NCI-H1048 (cell line): ENCODE measurements around the gene EDEM1.
"Not testable (repeated sequence)": the region's sequence is repeated elsewhere in the genome, so short reads cannot be mapped to it uniquely, and the experiment has no call there.

Source experiments
- DNase-seq: peaks from one replicate; lab custom pipeline; 2025; lab: John Stamatoyannopoulos, UW

Gene EDEM1

DNA sequence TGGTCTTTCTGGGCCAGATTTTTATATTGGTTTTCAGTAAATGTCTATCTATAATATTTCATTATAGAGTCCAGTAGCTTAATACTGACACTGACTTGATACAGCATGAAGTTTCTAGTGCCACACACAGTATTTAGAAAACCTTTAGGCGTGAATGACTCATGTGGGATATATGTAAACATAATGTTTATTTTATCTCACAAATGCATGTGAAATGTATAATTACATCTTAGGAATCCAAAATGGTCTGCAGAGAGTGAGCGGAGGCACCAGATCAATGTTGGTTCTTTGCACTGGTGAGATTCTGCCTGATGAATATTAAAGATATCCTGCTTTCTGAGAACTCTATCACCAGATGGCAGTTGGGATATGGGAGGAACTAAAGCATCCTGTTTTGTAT lies 8.5 kb upstream of the EDEM1 start:
- DNase-seq: not testable (repeated sequence)

DNA sequence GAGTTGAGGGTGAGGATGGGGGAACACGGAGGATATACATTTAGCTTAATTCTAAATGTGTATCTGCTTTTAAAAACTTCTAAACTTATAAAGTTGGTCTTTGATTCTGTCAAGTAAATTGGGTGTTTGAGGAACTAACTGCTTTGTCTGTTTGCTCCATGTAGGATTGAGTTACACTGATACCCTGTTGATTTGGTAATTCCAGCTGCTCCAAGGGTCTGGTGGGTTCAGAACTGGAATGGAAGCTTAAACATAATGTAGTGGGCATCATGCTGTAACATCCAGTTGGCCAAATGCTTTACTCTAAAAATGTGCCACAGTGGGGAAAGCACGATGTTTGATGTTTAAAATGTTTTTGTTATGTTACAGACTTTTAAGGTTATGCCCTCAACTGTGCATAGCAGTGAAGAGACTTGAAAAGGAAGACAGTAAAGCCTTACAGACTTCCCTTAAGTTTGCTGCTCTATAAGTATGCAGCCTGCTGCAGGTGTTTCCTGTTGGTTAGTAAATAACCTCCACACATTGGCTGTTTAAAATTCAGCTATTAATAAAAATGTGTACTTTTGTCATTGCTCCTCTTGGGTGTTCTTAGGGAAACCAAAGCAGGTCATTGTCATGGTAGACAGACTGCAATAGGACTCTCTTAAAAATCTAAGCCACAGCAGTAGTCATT lies 5.9 kb upstream of the EDEM1 start:
- DNase-seq: no peak

DNA sequence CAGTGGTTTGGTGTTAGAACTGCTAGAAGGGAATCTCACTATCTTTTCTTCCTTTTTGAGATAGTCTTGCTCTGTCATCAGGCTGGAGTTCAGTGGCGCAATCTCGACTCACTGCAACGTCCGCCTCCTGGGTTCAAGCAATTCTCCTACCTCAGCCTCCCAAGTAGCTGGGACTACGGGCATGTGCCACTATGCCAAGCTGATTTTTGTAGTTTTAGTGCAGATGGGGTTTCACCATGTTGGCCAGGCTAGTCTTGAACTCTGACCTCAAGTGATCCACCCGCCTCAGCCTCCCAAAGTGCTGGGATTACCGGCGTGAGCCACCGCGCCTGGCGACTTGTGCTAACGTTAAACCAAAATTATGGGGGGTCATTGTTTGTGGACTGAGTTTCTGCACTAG lies 3.8 kb upstream of the EDEM1 start:
- not testable (repeated sequence) for DNase-seq

DNA sequence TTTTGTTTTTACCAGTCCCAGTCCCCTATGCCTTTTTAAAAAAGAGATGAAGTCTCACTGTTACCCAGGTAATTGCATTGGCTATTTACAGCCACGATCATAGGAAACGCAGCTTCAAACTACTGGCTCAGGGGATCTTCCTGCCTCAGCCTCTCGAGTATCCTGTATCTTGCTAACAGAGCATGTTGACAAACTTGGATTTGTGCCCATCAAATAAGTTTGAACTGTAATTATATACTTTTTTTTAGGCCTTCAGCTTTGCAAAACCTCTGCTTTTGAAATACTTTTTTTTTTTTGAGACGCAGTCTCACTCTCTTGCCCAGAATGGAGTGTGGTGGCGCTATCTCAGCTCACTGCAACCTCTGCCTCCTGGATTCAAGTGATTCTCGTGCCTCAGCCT lies 3.0 kb upstream of the EDEM1 start:
- no peak for DNase-seq

DNA sequence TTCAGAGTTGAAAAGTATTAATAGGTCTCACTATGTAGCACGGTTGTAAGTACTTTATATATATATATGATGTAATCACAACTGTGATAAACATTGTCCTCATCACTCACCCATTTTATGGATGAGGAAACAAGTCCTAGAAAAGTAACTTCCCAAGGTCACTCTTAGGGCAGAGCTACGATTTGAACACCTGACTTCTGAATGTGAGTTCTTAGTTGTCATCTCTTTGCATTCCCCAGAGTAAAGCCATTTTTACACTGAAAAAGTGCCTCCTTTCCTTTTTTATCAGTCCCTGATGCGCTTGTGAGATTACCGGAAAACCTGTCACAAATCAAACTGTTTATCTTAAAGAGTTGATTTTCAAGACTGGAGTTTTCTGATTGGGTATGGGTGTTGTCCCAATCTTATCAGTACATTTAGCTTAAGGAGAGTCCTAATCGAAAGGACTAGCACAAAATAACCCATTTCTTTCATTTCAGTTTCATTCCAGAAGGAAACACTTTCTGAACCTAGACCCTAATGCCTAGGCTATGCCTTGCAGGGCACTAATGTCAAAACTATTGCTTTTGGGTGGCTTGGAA lies 2.3 kb upstream of the EDEM1 start:
- DNase-seq: no peak

DNA sequence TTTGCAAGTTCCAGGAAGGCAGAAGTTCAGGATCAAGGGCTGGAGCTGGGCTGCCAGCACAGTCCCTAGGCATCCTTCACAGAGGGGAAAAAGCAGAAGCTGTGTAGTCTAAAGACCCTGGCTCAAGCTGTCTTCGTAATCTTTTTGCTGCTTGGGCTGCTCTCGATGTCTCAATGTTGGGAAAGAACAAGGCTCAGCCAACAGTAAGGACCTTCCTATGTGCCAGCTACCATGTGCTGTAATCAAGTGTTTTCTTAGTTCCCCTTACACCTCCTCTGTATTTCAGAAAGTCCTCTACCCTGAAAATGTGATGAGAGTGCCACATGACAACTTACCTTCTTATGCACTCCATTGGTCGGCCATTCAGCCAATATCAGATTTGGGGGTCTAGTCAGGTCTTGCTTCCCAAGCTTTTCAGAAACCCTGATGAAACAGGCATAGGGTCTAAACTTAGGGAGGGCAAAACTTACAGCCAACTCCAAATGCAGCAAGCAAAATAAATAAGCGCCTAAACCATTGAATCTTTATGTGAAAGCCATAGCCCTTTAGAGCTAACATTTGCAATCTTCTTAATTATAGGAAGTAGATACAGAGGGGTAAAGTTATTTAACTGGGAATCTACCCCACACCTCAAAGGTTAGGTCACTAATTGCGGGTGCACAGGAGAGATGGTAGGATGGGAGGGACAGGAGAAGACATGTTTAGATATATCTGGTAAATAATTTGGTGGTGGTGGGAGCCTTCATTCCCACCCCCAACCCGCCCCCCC lies 1.2 kb upstream of the EDEM1 start:
- no peak for DNase-seq

DNA sequence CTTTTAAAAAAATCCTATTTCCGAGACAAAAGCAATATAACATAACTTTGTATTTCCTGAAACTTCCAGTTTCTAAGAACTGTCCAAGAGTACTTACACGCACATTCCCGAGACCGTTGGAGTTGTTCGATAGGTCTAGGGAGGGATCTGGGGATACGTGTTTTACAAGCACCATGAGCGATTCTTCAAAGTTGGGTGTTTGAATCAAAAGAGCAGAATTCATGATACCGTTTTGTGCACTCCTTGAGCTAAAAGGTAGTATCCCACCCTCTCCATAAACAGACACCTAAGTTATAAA lies 700 bp upstream of the EDEM1 start:
- DNase-seq: no peak

DNA sequence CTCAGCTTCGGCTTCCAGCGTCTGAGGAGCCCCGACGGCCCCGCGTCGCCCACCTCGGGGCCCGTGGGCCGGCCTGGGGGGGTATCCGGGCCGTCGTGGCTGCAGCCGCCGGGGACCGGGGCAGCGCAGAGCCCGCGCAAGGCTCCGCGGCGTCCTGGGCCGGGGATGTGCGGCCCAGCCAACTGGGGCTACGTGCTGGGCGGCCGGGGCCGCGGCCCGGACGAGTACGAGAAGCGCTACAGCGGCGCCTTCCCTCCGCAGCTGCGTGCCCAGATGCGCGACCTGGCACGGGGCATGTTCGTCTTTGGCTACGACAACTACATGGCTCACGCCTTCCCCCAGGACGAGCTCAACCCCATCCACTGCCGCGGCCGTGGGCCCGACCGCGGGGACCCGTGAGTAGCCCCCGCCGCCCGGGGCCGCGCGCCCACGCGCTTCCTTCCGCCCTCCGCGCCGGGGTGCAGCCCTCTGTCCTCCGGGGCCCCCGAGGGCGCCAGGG lies 462 bp downstream of the EDEM1 start:
- no peak for DNase-seq

DNA sequence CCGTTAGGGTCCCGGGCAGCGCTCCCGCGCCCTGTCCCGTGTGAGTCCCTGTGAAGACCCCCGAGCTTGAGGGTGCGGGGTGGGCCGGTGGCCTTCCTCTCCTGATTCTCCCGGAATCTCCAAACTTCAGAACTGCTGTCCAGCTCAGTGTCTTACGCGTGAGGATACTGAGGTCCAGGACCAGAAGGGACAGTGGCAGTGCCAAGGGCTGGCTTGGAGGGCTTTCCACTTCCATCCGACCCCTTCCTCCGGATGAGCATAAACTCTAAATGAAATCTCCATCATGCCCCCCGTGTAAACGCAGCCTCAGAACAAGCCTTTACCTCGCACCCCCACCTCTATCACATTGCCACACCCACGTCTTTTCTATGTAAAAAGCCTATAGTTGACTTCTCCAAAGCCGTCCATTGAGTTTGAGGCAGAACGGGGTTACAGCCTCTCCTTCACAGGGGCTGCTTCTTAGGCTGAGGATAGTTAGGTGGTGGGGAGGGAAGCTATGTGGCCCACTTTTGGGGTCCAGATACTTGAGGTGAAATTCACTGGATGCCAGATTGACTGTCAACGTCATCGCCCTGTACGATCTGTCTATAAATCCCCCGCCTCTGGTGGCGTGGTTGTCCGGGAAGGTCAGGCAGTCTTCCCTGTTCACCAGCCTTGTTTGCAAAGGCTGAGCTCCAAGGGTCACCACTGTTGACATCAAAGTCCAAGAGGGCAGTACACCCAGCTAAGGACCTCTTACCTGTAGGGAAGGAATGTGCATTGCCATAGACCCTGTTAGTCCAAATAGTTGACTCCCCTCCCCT lies 1.1 kb downstream of the EDEM1 start:
- DNase-seq: no peak

DNA sequence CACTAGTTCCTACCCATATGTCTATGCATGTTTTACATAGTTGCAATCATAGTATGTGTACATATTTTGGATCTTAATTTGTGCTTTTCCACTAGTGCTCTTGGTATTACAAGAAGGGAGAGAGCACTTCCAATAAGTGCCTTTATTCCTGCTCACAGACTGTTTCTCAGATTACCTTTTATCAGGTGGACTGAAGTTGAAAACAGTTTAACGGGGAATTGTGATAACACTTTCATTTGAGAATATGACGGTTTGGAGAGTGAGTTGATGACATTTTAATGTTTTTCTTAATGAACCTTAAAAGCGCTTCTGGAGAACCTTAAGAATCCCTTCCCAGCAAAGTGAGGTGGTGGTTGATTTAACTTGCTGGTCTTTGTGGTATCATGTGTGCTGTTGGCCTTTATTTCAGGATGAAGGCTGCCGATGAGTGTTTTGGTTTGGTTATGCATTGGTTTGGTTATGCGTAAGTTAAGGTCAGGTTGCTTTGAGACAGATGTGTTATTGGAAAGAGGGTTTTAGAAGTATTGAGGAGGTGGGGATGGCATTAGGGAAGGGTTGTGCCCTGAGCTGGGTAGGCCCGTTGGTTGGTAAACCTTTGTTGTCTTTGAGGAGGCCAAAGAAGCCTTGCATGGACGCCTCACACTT lies 2.8 kb downstream of the EDEM1 start:
- DNase-seq: no peak

DNA sequence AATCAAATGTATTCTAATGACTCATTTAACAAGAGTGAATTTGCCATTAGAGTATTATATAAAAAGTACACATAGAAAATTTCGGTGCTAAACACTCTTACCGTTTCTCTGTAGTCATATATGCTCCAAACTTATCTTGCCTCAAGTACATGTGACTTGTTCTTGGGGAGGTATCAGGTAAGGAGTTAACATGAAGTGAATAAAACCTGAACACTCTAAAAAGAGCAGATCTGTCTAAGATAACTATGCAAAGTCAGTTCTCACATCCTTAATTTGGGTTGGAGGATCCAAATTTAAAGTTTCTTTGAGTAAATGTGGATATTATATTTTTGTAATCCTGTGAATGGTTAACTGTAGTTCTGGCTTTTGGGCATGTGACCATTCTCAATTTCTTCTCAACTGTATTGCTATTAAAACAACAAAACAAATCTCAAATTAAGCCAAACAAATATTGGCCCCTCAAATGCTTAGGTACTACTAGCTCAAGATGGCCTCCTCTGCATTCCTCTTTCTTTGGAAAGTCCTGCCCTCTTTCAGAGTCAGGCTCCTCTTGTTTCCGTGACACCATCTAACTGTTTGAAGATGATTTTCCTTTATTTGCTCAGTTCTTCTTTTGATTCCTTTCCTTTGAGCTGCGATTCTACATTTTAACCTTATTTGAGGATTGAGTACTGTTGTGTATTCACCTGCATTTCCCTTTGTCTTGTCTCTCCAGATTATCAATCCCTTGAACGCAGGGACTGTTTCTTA lies 4.2 kb downstream of the EDEM1 start:
- no peak for DNase-seq

DNA sequence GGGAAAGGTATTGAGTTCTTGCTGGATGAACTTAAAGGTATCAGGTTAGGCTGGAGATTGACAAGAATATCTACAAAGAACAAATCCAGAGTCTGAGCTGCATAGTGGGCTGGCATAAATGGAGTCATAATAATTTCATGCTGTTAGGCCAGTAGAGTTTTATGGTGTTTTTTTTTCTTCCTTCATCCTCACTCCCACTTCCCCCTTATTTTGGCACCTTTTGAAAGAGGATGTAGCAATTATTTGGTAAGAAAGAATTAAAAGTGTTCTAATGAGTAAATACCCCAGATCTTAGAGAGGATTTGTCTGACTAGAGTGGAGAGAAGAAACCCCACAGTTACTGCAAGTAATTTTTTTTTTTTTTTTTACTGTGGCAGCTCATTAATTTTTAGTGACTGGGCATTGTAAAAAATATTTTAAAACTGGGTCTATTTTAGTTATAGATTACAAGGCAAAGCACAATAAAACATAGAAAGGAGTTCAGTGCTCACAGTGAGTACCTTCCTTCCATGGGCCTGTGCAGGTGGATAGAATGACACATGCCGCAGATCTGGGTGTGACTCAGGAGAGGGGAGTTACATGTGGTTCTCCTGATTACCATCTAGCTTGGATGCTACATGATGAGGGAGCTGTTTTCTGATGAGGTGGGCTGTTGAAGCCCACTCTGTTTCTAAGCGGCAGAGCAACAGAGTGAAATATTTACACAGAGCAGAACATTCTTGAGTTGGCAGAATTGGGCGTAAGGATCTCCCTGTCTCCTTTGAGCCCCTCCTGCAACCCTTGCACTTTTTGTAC lies 5.3 kb downstream of the EDEM1 start:
- DNase-seq: no peak

DNA sequence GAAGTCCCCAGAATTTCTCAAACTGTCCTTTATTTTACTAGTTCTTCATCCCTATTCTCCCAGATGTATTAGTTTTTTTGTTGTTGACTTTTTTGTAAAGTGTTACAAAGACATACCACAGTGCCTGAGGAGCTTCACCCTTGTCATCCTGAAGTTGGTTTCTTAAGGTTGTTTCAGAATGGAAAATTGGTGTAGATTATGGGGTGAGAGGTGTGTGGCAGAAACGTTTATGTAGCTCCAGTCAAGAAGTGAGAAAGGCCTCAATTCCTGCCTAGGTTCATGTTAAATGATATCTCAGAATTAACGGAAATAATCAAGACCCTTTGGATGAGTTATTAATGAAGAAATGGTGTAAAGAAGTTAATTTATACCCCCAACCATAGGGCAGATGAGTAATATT lies 6.8 kb downstream of the EDEM1 start:
- DNase-seq: no peak

DNA sequence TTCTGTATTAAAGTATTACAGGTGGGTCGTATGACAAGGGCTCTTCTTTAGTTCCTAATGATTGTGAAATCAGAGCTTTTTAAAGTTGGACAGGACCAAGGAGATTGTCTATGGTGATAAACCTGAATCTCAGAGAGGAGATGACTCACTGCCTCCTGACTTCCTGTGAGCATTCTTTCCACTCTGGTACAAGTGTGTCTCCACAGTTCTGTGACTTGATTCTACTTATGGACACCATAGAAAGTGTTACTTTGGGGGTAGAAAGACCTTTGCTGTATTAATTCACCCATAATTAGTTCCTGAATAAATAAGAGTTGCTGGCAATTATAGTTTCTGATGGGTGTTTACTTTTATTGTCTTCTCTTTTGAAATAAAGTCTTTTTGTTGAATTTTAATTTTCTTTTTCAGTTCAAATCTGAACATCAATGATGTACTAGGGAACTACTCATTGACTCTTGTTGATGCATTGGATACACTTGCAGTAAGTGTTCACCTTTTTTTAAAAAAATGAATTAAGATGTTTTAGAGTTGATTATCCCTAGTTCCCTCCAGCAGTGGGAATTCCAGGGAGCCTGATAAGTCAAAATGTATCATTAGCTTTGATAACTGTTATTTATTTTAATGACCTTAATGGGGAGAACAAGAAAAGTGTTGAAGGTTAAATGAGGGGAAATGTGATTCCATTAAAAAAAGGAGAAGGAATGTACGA lies 7.4 kb downstream of the EDEM1 start:
- DNase-seq: no peak

DNA sequence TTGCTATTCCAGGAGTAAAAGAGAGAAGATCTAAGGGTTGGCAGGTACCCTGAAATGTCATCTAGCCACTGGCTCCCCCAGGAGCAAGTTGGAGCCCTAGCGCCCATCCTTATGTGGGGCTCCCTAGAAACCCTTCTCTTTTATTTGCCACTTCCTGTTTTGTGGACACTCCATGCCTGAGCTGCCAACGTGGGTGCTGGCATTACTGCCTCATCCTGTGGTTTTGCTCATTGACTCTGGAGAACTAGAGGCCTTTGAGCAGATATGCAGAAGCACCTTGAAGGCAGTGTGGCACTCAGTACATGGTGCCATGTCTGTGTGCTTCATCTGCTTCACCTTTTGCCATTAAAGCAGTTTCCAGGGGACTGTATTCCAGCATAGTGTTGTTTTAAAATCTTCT lies 8.1 kb downstream of the EDEM1 start:
- DNase-seq: no peak

DNA sequence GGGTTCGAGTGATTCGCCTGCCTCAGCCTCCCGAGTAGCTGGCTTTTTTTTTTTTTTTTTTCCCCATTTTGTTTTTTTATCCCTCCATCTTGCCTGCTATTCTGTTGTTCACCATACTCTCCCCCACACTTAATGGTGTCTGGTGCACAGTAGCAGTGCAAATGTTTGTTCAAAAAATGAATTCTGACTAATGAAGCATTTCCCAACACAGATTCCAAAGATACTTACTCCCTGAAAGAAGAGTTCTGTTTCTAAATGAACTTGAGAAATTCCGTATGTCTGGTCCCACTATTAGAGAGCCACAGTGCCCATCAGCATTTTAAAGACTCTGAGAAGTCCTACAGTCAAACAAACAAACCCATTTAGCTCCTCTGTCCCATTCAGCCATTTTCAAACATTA lies 9.5 kb downstream of the EDEM1 start:
- no peak for DNase-seq

DNA sequence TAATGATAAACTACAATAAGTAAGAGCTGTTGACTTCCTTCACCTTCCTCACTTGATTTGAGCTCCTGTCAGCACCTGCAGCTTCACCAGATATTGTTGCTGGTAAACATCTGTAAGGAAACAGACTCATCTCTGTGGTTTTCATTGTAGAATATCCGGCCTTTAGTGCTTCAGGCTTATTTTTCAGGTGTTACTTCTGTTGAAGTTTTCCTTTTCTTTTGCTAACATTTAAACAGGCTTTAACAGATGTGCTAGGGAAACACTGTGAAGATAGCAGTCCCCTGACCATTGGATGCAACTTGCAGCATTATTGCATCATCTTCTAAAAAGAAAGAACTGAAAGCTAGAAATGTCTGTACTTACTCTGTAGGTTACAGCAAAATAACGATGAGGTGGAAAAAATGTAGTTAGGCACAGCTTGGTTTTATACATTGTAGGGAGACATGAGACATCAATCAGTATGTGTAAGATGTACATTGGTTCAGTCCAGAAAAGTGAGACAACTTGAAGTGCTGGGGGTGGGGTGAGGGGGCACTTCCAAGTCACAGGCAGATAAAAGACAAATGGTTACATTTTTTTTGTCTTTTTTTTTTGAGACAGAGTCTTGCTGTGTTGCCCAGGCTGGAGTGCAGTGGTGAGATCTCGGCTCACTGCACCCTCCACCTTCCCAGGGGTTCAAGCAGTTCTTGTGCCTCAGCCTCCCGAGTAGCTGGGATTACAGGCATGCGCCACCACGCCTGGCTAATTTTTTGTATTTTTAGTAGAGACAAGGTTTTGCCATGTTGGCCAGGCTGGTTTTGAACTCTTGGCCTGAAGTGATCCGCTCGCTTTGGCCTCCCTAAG lies 10.2 kb downstream of the EDEM1 start:
- DNase-seq: no peak

DNA sequence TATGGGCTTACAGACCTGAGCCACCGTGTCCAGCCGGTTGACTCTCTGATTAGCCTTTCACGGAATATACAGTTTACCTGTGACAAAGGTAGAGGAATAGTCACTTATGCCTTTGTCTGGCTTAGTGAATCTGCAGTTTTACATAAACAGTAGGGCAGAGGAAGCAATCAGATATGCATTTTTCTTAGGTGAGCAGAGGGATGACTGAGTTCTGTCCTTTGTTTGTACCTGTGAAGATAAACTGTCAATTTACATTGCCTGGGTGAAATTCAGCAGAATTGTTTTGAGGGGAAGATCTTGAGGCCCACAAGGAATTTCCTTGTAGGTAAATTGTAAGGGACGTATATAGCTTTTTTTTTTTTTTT lies 10.8 kb downstream of the EDEM1 start:
- no peak for DNase-seq
